ENCODE results near the gene ITGA3.

DNA sequence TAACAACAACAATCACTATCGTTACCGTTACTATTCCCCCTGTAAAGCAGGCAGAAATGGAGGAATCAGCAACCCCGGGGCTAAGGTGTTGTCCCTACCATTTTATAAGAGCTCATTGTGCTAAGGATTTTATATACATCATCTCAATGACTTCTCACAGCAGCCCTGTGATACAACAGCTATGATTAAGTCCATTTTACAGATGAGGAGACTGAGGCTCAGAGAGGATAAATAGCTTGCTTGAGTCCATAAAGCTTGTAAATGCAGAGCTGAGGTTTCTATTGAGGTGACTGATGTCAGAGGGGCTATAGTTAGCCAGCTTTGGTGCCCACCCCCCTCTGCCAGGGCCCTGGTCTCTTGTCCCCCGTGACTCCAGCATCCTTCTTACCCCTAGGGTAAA is 22.5 kb downstream of the ITGA3 start:
- no peak for TF ChIP-seq POLR2A (IDR thresholded peaks at IDR 0.05)
- TF ChIP-seq, protein P1, sequence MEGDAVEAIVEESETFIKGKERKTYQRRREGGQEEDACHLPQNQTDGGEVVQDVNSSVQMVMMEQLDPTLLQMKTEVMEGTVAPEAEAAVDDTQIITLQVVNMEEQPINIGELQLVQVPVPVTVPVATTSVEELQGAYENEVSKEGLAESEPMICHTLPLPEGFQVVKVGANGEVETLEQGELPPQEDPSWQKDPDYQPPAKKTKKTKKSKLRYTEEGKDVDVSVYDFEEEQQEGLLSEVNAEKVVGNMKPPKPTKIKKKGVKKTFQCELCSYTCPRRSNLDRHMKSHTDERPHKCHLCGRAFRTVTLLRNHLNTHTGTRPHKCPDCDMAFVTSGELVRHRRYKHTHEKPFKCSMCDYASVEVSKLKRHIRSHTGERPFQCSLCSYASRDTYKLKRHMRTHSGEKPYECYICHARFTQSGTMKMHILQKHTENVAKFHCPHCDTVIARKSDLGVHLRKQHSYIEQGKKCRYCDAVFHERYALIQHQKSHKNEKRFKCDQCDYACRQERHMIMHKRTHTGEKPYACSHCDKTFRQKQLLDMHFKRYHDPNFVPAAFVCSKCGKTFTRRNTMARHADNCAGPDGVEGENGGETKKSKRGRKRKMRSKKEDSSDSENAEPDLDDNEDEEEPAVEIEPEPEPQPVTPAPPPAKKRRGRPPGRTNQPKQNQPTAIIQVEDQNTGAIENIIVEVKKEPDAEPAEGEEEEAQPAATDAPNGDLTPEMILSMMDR (IDR thresholded peaks at IDR 0.05) = no peak

All from testis (tissue), 2 donors.